GM04504 (cell line): ENCODE results near the gene C17orf107.

Source experiments
- DNase-seq: peaks from one replicate; pipeline ENCODE4 v3.0.0-alpha.2; 2012; ENCODE audit warnings: low read depth

Gene C17orf107

DNA sequence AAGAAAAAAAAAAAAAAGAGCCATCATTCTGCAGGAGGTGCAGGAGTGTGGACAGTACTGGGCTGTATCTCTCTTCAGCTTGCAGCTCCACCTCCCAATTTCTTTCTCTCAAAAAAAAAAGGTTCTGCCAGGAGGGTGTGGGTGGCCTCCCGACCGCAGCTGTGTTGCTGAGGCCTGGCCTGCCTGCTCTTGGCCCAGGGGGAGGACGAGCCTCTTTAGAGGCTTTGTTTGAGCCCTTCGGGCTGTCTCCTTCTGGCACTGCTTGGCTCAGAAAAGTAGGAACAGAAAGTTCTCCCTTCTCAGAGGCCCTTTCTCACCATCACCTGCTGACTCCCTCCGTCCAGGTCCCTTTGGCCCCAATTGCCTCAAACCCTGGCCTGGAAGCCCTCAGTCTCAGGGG is 22.2 kb upstream of the C17orf107 start:
- DNase-seq: no peak

DNA sequence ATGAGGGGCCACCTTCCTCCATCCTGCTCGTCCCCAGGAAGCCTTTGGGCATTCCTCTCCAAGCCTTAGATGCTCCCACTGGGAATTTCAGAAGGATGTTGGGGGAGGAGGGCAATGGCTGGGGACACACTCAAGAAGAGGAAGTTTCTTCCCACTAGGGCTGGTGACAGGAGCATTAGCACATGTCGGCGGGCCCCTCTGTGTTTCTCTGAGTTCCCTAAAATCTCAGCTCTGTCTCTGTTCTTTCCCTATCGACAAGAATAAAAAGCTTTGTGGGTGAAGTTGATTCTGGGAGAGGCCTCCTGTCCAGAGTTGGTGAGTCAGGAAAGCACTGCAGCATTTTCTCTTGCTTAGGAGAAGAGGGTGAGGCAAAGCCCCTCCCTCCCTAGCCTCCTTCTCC is 19.7 kb upstream of the C17orf107 start:
- DNase-seq: no peak

DNA sequence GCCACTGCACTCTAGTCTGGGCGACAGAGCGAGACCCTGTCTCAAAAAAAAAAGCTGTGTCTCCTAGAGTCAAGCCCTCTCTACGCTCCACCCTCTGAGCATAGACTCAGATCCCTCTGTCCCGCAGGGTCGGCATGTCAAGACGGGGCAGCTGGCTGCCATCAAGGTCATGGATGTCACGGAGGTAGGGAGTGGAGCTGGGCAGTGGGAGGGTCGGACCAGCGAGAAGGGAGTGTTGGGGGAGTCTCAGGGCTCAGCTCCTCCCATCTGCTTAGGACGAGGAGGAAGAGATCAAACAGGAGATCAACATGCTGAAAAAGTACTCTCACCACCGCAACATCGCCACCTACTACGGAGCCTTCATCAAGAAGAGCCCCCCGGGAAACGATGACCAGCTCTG is 18.5 kb upstream of the C17orf107 start:
- DNase-seq: no peak

DNA sequence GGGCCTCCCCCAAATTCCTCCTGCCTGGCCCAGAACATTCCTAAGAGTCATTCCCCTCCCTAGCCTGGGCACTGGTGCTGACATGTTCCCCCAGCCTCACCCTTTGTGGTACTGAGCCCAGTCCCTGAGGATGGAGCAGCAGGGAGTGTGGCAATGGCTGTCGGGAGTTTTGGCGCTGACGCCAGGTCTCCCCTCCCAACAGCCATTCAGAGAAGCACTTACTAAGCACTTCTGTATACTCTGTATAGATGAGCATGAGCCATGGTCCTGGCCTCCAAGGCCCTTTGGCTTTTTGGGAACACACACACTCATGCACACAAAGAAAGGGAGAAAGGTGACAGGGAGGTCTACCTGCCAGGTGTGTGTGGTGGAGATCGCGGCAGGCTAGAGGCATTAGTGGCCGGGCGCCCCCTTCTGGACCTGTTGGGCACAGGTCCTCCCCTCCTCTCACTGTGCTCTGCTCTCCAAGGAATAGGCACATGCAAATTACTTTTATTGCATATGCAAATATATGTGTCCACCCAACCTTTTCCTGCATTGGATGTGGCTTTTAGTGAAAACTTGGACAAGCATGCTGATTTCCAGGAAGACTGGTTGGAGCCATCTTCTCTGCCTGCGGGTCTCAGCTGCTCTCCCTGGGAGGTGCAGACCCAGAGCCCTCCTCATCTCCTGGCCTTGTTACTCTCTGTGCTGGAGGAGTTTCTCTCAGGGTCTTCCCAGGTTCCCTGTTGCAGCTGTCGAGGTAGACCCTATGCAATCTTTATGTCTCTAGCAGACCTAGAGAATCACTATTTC is 17.4 kb upstream of the C17orf107 start:
- DNase-seq: no peak

GRCh38 chr17:4884489-4884888 is 14.8 kb upstream of the C17orf107 start:
- no peak for DNase-seq

DNA sequence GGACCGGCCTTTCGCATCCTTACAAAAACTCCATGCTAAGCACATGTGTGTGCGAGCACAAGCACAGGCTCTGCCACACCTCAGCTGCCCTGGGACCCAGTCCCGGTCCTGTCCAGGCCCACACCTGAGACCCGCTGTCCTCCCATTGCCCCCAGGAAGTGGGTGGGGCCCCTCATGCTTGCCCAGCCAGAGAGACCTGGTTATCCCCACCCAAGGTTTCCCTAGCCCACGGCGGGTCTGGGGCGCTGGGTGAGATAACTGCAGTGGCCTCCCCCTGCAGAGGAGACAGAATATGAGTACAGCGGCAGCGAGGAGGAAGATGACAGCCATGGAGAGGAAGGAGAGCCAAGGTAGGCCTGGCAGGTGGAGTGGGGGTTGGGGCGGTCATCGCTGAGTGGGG is 12.5 kb upstream of the C17orf107 start:
- DNase-seq: no peak

DNA sequence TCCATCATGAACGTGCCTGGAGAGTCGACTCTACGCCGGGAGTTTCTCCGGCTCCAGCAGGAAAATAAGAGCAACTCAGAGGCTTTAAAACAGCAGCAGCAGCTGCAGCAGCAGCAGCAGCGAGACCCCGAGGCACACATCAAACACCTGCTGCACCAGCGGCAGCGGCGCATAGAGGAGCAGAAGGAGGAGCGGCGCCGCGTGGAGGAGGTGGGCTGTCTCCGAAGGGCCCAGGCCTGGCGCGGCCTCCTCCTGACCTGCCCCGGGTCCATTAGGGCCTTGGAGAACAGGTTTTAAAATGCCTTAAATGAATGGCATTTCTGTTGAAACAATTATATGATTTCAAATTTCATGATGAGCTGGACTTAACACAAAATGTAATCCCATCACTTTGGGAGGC is 11.8 kb upstream of the C17orf107 start:
- no peak for DNase-seq

- no peak for DNase-seq
Measured at GRCh38 chr17:4891411-4892410, 7.6 kb upstream of the C17orf107 start.

GRCh38 chr17:4892499-4893221 is 6.7 kb upstream of the C17orf107 start:
- no peak for DNase-seq

DNA sequence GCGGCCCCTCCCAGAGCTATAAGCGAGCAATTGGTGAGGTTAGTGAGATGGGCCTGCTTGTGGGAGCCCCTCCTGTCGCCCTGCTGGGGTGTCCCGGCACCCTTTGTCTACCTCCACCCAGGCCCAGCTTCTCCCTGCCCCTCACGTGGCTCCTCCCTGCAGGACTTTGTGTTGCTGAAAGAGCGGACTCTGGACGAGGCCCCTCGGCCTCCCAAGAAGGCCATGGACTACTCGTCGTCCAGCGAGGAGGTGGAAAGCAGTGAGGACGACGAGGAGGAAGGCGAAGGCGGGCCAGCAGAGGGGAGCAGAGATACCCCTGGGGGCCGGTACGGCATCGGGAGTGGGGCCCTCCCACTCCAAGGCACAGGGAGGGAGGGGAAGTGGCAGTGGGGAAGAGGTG is 6.1 kb upstream of the C17orf107 start:
- DNase-seq: no peak

DNA sequence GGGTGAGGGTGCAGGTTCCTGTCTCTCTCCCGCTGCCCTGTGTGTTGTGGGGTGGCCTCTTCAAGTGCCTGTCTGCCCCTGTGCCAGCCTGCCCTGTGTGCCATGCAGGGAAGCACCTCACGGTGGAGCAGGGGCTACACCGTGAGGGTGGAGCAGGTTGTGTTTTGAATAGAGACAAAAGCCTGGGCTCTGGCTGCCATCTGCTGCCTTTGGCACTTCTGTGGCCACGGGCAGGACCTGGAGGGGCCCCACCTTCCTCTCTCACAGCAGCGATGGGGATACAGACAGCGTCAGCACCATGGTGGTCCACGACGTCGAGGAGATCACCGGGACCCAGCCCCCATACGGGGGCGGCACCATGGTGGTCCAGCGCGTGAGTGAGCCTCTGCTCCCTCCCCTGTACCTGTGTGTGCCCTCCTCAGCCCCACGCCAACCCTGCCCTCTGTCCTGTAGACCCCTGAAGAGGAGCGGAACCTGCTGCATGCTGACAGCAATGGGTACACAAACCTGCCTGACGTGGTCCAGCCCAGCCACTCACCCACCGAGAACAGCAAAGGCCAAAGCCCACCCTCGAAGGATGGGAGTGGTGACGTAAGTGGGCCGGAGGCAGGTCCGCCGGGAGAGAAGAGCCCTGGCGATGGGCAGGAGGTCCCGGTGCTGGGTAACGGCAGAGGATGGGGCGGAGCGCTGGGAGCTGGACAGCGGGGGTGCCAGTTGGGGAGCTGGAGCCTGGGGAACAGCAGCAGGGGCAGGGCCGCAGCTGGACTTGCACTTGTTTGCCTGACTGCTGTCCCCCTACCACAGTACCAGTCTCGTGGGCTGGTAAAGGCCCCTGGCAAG is 5.4 kb upstream of the C17orf107 start:
- DNase-seq: no peak

GRCh38 chr17:4895121-4895520 is 4.2 kb upstream of the C17orf107 start:
- DNase-seq: no peak

DNA sequence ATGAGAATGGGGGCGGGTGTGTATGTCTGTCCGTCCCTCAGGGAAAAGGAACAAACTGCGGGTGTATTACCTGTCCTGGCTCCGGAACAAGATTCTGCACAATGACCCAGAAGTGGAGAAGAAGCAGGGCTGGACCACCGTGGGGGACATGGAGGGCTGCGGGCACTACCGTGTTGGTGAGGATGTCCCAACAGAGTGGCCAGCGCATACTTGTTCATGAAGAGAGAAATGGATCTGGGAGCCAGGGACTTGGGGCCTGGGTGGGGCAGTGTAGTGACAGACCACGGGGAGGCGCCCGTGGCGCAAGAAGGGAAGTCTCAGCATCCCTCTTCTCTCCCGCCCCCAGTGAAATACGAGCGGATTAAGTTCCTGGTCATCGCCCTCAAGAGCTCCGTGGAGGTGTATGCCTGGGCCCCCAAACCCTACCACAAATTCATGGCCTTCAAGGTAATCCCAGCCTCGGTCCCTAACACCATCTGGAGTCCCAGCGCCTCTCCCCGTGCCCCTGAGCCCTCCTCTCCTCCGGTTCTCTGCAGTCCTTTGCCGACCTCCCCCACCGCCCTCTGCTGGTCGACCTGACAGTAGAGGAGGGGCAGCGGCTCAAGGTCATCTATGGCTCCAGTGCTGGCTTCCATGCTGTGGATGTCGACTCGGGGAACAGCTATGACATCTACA is 3.5 kb upstream of the C17orf107 start:
- no peak for DNase-seq

DNA sequence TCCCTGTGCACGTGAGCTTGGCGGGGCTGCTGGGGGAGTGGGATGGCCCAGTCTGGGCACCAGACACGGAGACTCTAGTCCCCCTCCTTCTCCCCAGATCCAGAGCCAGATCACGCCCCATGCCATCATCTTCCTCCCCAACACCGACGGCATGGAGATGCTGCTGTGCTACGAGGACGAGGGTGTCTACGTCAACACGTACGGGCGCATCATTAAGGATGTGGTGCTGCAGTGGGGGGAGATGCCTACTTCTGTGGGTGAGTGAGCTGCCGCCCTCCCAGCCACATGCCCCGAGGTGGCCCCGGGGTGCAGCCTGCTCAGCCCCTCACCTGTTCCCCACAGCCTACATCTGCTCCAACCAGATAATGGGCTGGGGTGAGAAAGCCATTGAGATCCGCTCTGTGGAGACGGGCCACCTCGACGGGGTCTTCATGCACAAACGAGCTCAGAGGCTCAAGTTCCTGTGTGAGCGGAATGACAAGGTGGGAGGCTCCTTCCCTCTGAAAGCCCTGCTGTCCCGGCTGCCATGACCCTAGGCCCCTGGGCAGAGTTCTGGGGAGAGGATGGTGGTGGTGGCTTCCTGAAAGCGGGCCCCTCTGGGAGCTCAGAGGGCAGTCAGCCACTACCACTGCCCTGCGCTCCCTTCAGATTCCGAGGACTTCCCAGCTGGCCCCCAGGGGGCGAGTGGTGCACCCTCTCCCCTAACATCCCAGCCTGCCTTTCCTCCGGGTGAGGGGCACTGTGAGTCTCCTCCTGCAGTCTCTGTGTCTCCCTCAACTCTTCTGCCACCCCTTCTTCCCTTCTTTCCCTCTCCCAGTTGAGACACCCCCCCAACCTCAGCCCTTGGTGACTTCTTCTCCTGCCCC is 2.8 kb upstream of the C17orf107 start:
- no peak for DNase-seq

- DNase-seq: no peak
Measured at GRCh38 chr17:4897198-4897687, 2.1 kb upstream of the C17orf107 start.

DNA sequence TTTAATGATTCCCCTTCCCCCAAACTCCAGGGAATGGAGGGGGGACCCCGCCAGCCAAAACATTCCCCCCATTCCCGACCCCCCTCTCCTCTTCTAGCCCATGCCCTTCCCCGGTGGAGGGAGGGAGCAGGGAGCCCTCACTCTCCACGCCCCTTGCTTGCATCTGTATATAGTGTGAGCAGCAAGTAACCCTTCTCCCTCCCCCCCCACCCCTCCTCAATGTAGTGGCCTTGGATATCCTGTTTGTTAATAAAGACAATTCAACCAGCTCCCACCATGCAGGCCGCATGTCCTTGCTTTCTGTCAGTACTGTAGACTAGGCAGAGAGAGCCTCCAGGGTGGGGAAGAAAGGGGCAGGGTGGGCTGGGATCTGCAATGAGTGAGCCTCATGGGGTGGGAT is 1.6 kb upstream of the C17orf107 start:
- no peak for DNase-seq

GRCh38 chr17:4898351-4898750 is 985 bp upstream of the C17orf107 start:
- no peak for DNase-seq

GRCh38 chr17:4898927-4899326 is 409 bp upstream of the C17orf107 start:
- DNase-seq: no peak

DNA sequence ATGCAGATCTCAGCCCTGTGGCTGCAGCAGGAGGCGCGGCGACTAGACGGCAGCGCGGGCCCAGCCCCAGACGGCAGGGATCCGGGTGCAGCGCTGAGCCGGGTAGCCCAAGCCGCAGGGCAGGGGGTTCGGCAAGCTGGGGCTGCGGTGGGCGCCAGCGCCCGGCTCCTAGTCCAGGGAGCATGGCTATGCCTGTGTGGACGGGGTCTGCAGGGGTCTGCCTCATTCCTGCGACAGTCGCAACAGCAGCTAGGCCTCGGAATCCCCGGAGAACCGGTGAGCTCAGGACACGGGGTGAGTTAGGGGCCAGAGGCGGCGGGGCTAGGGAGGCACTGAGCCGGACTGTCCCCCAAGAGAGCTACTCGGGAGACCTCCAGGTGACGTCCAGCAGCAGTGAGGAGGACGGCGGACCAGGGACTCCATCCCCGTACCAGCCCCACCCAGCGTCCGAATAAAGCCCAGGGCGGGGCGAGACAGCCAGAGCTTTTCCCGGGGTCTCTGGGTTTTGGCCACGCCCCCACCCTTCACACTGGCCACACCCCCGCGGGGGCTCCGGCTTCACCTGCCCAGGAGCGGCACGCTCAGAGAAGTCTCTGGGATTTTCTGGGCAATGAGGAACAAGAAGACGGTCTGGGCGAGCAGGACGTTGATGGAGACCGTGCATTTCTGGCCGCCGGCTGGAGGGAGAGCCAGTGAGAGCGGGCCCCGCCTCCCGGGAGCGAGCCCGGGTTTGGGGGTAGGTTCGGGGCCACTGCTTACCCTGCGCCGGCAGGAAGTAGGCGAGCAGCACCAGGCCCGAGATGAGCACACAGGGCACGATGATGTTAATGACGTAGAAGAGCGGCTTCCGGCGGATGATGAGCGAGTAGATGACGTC is 1.1 kb downstream of the C17orf107 start:
- no peak for DNase-seq
